ENCODE data around the gene CSF2RB.

The CSF2RB gene

DNA sequence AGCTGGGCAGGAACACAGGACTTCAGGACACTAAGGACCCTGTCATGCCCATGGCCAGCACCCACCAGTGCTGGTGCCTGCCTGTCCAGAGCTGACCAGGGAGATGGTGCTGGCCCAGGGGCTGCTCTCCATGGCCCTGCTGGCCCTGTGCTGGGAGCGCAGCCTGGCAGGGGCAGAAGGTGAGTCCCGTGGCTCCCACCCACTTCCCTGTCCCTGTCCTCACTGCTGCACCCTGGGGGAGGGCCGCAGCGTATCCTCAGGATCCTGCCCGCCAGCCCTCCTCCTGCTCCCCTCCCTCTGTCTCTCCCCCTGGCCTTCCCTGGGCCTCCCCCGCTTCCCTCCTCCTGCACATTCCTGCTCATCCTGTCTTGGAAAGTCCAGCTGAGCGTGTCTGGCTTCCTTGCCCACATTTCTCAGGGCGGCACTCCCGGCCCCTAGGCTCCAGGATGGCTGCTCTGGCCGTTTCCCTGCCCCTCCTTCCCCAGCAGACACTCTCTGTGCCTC, 8.7 kb downstream of the CSF2RB start:
- Histone ChIP-seq H3K27me3 (ENCODE audit: control insufficient read depth, insufficient read depth, low read length) (no peaks in the 10 kb centered on the region), H3K9ac (ENCODE audit: low read length) (no peak overlapping the region), H3K36me3 (ENCODE audit: control insufficient read depth, insufficient read depth, low read length) (no peaks in the 10 kb centered on the region), H3K27ac (ENCODE audit: low read depth, low read length) (no peak overlapping the region), H3K4me3 (ENCODE audit: low read depth, low read length) (no peak overlapping the region), H3K9me3 (ENCODE audit: control insufficient read depth, insufficient read depth, low read depth, low read length) (no peaks in the 10 kb centered on the region), H3K4me1 (ENCODE audit: control insufficient read depth, insufficient read depth, low read length) (peaks cover 10% of the 10 kb centered on the region; the same call in 1 of the 2 replicates)

GRCh38 chr22:36922711-36923110, 9.3 kb downstream of the CSF2RB start:
- peaks cover 10% of the 10 kb centered on the region; the same call in 1 of the 2 replicates for H3K4me1 ChIP-seq (ENCODE audit: control insufficient read depth, insufficient read depth, low read length)
- no peaks in the 10 kb centered on the region for H3K36me3 ChIP-seq (ENCODE audit: control insufficient read depth, insufficient read depth, low read length)
- H3K27ac ChIP-seq (ENCODE audit: low read depth, low read length), result no peak overlapping the region
- no peak overlapping the region for H3K4me3 ChIP-seq (ENCODE audit: low read depth, low read length)
- H3K9ac ChIP-seq (ENCODE audit: low read length), result no peak overlapping the region
- peaks cover 2% of the 10 kb centered on the region; the same call in 1 of the 2 replicates for H3K27me3 ChIP-seq (ENCODE audit: control insufficient read depth, insufficient read depth, low read length)
- H3K9me3 ChIP-seq (ENCODE audit: control insufficient read depth, insufficient read depth, low read depth, low read length), result no peaks in the 10 kb centered on the region

DNA sequence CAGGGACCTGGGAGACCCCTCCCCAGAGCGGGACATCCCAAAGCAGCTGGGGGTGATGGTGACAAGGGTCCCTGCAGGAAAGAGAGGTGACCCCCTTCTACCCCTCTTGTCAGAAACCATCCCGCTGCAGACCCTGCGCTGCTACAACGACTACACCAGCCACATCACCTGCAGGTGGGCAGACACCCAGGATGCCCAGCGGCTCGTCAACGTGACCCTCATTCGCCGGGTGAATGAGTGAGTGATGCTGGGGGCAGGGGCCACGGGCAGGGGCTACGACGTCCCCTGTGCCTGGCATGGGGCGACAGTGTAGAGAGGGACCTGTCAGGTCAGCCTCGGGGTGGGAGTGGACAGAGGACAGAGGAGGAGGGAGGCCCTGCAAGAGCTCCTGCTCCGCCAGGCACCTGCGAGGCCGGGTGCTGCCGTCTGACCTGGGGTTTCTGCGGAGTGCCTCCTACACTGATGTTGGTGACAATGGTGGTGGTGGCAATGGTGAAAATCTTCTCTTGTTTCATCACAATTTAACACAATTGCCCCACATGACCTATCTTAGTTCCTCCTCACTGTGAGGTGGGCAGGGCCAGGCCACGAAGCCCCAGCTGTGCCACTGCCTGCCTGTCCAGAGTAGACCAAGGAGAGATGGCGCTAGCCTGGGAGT, 9.8 kb downstream of the CSF2RB start:
- Histone ChIP-seq H3K9ac (ENCODE audit: low read length) (no peak overlapping the region), H3K36me3 (ENCODE audit: control insufficient read depth, insufficient read depth, low read length) (no peaks in the 10 kb centered on the region), H3K4me1 (ENCODE audit: control insufficient read depth, insufficient read depth, low read length) (peaks cover 10% of the 10 kb centered on the region; the same call in 1 of the 2 replicates), H3K4me3 (ENCODE audit: low read depth, low read length) (no peak overlapping the region), H3K27ac (ENCODE audit: low read depth, low read length) (no peak overlapping the region), H3K9me3 (ENCODE audit: control insufficient read depth, insufficient read depth, low read depth, low read length) (no peaks in the 10 kb centered on the region), H3K27me3 (ENCODE audit: control insufficient read depth, insufficient read depth, low read length) (peaks cover 6% of the 10 kb centered on the region; the same call in 1 of the 2 replicates)

DNA sequence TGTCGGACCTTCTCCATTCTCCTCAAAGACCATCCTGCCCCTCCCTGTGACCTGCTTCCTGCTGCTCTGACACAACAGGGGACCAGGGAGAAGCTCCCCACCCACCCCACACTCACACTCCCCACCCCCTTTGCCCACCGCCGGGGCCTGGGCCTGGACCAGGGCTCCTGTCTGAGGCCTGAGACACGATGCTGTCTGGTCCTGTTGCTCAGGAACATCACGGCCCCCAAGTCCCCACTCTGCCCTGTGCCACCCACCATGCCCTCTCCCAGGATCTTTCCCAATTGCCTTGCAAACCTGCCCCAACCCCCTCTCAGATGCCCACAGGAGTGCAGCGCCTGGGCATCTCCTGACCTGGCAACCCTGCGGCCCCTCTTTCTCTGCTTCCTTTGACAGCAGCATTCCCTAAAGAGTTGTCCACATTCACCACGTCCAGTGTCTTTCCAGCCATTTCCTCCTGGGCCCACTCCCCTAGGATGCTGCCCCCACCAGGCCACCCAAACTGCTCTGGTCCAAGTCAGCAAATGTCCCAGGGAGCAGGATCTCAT, 10.8 kb downstream of the CSF2RB start:
- H3K36me3 ChIP-seq (ENCODE audit: control insufficient read depth, insufficient read depth, low read length), result no peaks in the 10 kb centered on the region
- H3K4me1 ChIP-seq (ENCODE audit: control insufficient read depth, insufficient read depth, low read length), result peaks cover 15% of the 10 kb centered on the region; the same call in 1 of the 2 replicates
- no peak overlapping the region for H3K9ac ChIP-seq (ENCODE audit: low read length)
- peaks cover 6% of the 10 kb centered on the region; the same call in 1 of the 2 replicates for H3K27me3 ChIP-seq (ENCODE audit: control insufficient read depth, insufficient read depth, low read length)
- H3K9me3 ChIP-seq (ENCODE audit: control insufficient read depth, insufficient read depth, low read depth, low read length), result no peaks in the 10 kb centered on the region
- H3K4me3 ChIP-seq (ENCODE audit: low read depth, low read length), result no peak overlapping the region
- no peak overlapping the region for H3K27ac ChIP-seq (ENCODE audit: low read depth, low read length)

- H3K27me3 ChIP-seq (ENCODE audit: control insufficient read depth, insufficient read depth, low read length), result peaks cover 6% of the 10 kb centered on the region; the same call in 1 of the 2 replicates
- H3K27ac ChIP-seq (ENCODE audit: low read depth, low read length), result no peak overlapping the region
- H3K9me3 ChIP-seq (ENCODE audit: control insufficient read depth, insufficient read depth, low read depth, low read length), result no peaks in the 10 kb centered on the region
- H3K4me3 ChIP-seq (ENCODE audit: low read depth, low read length), result no peak overlapping the region
- no peak overlapping the region for H3K9ac ChIP-seq (ENCODE audit: low read length)
- H3K36me3 ChIP-seq (ENCODE audit: control insufficient read depth, insufficient read depth, low read length), result no peaks in the 10 kb centered on the region
- H3K4me1 ChIP-seq (ENCODE audit: control insufficient read depth, insufficient read depth, low read length), result peaks cover 15% of the 10 kb centered on the region; the same call in 1 of the 2 replicates
These were observed 12.2 kb downstream of the CSF2RB start for GRCh38 chr22:36925388-36926290.

- H3K36me3 ChIP-seq (ENCODE audit: control insufficient read depth, insufficient read depth, low read length), result no peaks in the 10 kb centered on the region
- H3K9ac ChIP-seq (ENCODE audit: low read length), result no peak overlapping the region
- H3K4me1 ChIP-seq (ENCODE audit: control insufficient read depth, insufficient read depth, low read length), result peaks cover 15% of the 10 kb centered on the region; the same call in 1 of the 2 replicates
- peaks cover 6% of the 10 kb centered on the region; the same call in 1 of the 2 replicates for H3K27me3 ChIP-seq (ENCODE audit: control insufficient read depth, insufficient read depth, low read length)
- no peaks in the 10 kb centered on the region for H3K9me3 ChIP-seq (ENCODE audit: control insufficient read depth, insufficient read depth, low read depth, low read length)
- H3K4me3 ChIP-seq (ENCODE audit: low read depth, low read length), result no peak overlapping the region
- no peak overlapping the region for H3K27ac ChIP-seq (ENCODE audit: low read depth, low read length)
These were observed 12.9 kb downstream of the CSF2RB start for GRCh38 chr22:36926309-36926708.

- Histone ChIP-seq H3K27ac (ENCODE audit: low read depth, low read length) (no peak overlapping the region), H3K36me3 (ENCODE audit: control insufficient read depth, insufficient read depth, low read length) (no peaks in the 10 kb centered on the region), H3K27me3 (ENCODE audit: control insufficient read depth, insufficient read depth, low read length) (peaks cover 6% of the 10 kb centered on the region; the same call in 1 of the 2 replicates), H3K4me3 (ENCODE audit: low read depth, low read length) (no peak overlapping the region), H3K4me1 (ENCODE audit: control insufficient read depth, insufficient read depth, low read length) (peaks cover 13% of the 10 kb centered on the region; the same call in 1 of the 2 replicates), H3K9me3 (ENCODE audit: control insufficient read depth, insufficient read depth, low read depth, low read length) (no peaks in the 10 kb centered on the region), H3K9ac (ENCODE audit: low read length) (no peak overlapping the region)
These were observed 13.4 kb downstream of the CSF2RB start for GRCh38 chr22:36926721-36927435.

DNA sequence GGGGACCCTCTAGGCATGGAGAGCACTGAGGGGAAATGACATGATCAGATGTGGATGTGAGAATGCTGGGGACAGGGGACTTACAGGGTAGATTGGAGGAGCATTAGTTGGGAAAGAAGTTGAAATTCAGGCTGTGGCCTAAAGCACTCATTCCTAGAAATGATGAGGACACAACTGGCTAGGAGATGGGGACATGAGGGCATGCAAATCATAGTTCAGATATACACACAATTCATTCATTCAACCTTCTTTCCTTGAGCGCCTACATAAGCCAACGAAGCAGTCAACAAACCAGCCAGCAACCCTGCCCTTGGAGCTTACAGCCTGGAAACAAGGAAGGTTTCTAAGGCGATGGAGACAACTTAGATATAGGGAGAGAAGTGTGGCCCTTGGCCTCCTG, 14.2 kb downstream of the CSF2RB start:
- Histone ChIP-seq H3K36me3 (ENCODE audit: control insufficient read depth, insufficient read depth, low read length) (no peaks in the 10 kb centered on the region), H3K4me1 (ENCODE audit: control insufficient read depth, insufficient read depth, low read length) (peaks cover 6% of the 10 kb centered on the region; the same call in 1 of the 2 replicates), H3K4me3 (ENCODE audit: low read depth, low read length) (no peak overlapping the region), H3K9me3 (ENCODE audit: control insufficient read depth, insufficient read depth, low read depth, low read length) (no peaks in the 10 kb centered on the region), H3K27me3 (ENCODE audit: control insufficient read depth, insufficient read depth, low read length) (peaks cover 6% of the 10 kb centered on the region; the same call in 1 of the 2 replicates), H3K27ac (ENCODE audit: low read depth, low read length) (no peak overlapping the region), H3K9ac (ENCODE audit: low read length) (no peak overlapping the region)

DNA sequence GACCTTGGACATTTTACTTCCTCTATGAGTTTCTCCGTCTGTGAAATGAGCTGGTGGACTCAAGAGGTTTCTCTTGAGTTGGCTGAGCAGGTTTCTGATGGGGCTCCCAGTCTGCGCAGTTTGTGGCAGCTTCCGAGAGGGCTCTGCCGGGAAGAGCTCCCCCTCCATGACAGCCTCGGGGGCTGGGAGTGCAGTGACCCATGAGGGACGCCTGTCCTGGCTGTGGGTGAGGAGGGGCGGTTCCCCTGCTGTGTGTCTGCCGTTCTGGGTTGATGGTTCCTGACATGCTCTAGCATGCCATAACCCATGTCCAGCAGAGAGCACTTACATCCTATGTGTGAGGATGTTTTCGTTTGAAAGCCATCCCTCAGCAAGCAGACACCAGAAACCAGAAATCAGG, 14.8 kb downstream of the CSF2RB start:
- no peak overlapping the region for H3K9ac ChIP-seq (ENCODE audit: low read length)
- no peak overlapping the region for H3K4me3 ChIP-seq (ENCODE audit: low read depth, low read length)
- H3K9me3 ChIP-seq (ENCODE audit: control insufficient read depth, insufficient read depth, low read depth, low read length), result no peaks in the 10 kb centered on the region
- peaks cover 6% of the 10 kb centered on the region; the same call in 1 of the 2 replicates for H3K4me1 ChIP-seq (ENCODE audit: control insufficient read depth, insufficient read depth, low read length)
- no peaks in the 10 kb centered on the region for H3K36me3 ChIP-seq (ENCODE audit: control insufficient read depth, insufficient read depth, low read length)
- H3K27me3 ChIP-seq (ENCODE audit: control insufficient read depth, insufficient read depth, low read length), result peaks cover 6% of the 10 kb centered on the region; the same call in 1 of the 2 replicates
- H3K27ac ChIP-seq (ENCODE audit: low read depth, low read length), result no peak overlapping the region

- H3K4me3 ChIP-seq (ENCODE audit: low read depth, low read length), result no peak overlapping the region
These were observed 15.5 kb downstream of the CSF2RB start for GRCh38 chr22:36928786-36929535.

More at GRCh38 chr22:36928786-36929535, 15.5 kb downstream of the CSF2RB start:
- Histone ChIP-seq H3K27ac (ENCODE audit: low read depth, low read length) (no peak overlapping the region), H3K9ac (ENCODE audit: low read length) (no peak overlapping the region), H3K36me3 (ENCODE audit: control insufficient read depth, insufficient read depth, low read length) (no peaks in the 10 kb centered on the region), H3K9me3 (ENCODE audit: control insufficient read depth, insufficient read depth, low read depth, low read length) (no peaks in the 10 kb centered on the region), H3K27me3 (ENCODE audit: control insufficient read depth, insufficient read depth, low read length) (peaks cover 6% of the 10 kb centered on the region; the same call in 1 of the 2 replicates), H3K4me1 (ENCODE audit: control insufficient read depth, insufficient read depth, low read length) (peaks cover 6% of the 10 kb centered on the region; the same call in 1 of the 2 replicates)
